ENCODE data around the gene CACNA1I. TPM values are rescaled to one million over a fixed set of nuclear protein-coding genes. Genes with fewer than 3 reads are reported as not detected.

CACNA1I gene
- total and polyA plus RNA-seq, 2 donors (not counting 3 experiments of a cell fraction or from before 2014, with no cell fraction given): not detected

DNA sequence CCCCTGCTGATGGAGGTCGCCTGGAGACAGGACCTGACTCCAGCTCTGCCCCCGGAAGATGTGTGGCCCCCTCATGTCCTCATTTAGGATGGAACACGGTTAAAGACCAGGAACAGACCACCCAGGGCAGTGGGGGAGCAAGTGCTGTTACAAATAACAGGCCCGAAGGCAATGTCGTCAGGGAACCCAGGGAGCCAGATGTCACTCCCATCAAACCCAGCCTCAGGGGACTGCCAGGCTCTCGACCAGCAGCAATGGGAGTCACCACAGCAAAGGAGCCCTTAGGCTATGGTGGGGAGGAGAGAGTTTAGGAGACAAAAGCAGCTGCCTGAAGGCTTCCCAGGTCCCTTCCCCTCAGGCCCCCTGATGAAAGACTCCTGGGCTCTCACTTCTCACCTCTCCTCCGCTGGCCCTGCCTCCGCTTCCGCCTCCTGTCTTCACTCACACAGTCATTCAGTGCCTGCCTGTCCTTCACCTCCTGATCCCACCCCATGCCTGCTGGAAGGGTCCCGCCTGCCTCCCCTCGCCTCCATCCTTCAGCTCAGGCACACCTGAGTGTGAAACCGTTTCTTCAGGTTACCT lies 42.4 kb upstream of the CACNA1I start:
- no TSS peak for BruUV-seq (replicated peaks)
- Histone ChIP-seq H3K4me2 (ENCODE audit: insufficient read depth, low read length) (no peak overlapping the region), H3K36me3 (ENCODE audit: control insufficient read depth in 2 of 2, extremely low read depth in 1 of 2, insufficient read depth in 2 of 2, low read length in 2 of 2) (peaks cover 5 to 10% of the 10 kb centered on the region in 2 experiments), H3K79me2 (ENCODE audit: control insufficient read depth, insufficient read depth, low read length) (peaks cover 48% of the 10 kb centered on the region), H3K9ac (replicated peaks; ENCODE audit: extremely low read depth, insufficient read depth, low read length) (no peak overlapping the region), H3K4me1 (ENCODE audit: control insufficient read depth, extremely low read depth, insufficient read depth, low read length) (peaks cover 30% of the 10 kb centered on the region), H4K20me1 (replicated peaks; ENCODE audit: control insufficient read depth, extremely low read depth, insufficient read depth, low read length) (no peaks in the 10 kb centered on the region), H2AFZ (ENCODE audit: low read depth, low read length) (no peak overlapping the region), H3K4me3 (replicated peaks in 1 of 3; ENCODE audit: insufficient read depth in 1 of 3, low read depth in 1 of 3, low read length in 3 of 3) (no peak overlapping the region), H3K27ac (ENCODE audit: insufficient read depth, low read depth, low read length) (no peak overlapping the region), H3K27me3 (ENCODE audit: control insufficient read depth in 2 of 2, insufficient read depth in 2 of 2, low read length in 2 of 2) (no peaks in the 10 kb centered on the region), H3K9me3 (replicated peaks; ENCODE audit: control insufficient read depth, insufficient read depth, low read length) (no peaks in the 10 kb centered on the region), H3K9me1 (replicated peaks; ENCODE audit: control insufficient read depth, extremely low read depth, insufficient read depth, low read length) (no peaks in the 10 kb centered on the region)
- intact Hi-C loops (cut with micrococcal nuclease): loop anchor here (10.0 kb wide), 2 partner anchors 273 to 353 kb away; no protein-coding TSS in a partner anchor
- POLR2A ChIA-PET: interaction anchor here (1.2 to 1.5 kb wide), 2 partner anchors 8 to 209 kb away, joined by 7 to 13 read pairs; partner anchors contain the start of genes ATF4 and RPL3
- dilution Hi-C loops (cut with MboI; ENCODE audit: extremely low pct_ligation_motif_present, low sequenced_read_pairs): no loop called here
- TF ChIP-seq POLR2A (IDR thresholded peaks at IDR 0.05; ENCODE audit: low read depth, low read length) (no peak), FOS (IDR thresholded peaks at IDR 0.05; ENCODE audit: borderline replicate concordance, insufficient read depth, low read length) (no peak), GATA2 (IDR thresholded peaks at IDR 0.05; ENCODE audit: insufficient read depth, insufficient read length, low read depth, low read length) (no peak), JUN (IDR thresholded peaks at IDR 0.05; ENCODE audit: borderline replicate concordance, insufficient read depth, insufficient read length, low read depth) (no peak), MYC (IDR thresholded peaks at IDR 0.05; ENCODE audit: low read depth, low read length) (no peak)
- TF ChIP-seq, protein P1, sequence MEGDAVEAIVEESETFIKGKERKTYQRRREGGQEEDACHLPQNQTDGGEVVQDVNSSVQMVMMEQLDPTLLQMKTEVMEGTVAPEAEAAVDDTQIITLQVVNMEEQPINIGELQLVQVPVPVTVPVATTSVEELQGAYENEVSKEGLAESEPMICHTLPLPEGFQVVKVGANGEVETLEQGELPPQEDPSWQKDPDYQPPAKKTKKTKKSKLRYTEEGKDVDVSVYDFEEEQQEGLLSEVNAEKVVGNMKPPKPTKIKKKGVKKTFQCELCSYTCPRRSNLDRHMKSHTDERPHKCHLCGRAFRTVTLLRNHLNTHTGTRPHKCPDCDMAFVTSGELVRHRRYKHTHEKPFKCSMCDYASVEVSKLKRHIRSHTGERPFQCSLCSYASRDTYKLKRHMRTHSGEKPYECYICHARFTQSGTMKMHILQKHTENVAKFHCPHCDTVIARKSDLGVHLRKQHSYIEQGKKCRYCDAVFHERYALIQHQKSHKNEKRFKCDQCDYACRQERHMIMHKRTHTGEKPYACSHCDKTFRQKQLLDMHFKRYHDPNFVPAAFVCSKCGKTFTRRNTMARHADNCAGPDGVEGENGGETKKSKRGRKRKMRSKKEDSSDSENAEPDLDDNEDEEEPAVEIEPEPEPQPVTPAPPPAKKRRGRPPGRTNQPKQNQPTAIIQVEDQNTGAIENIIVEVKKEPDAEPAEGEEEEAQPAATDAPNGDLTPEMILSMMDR (IDR thresholded peaks at IDR 0.05; ENCODE audit: extremely low read depth in 1 of 2, insufficient read depth in 1 of 2, low read depth in 1 of 2, low read length in 2 of 2): no peak
- FAIRE-seq: no peak
- CTCF ChIA-PET: interaction anchor here (0.8 to 6.4 kb wide), 14 partner anchors 8 to 508 kb away, joined by 3 to 197 read pairs (median 14); partner anchors contain the start of genes ATF4, MIEF1 and TAB1
- DNase-seq (ENCODE audit: low read depth, low spot score): no peak
